SK-N-SH (cell line): Measurements from ENCODE around the gene COMMD3.

ENCODE experiments used
- EZH2phosphoT487 ChIP-seq: fragments of 200-600 bp; sonication (generic); IDR thresholded peaks from 2 replicates; pipeline ENCODE4 v1.6.1; 2017; ENCODE audit warnings: low read depth, mixed run types, mild to moderate bottlenecking, antibody characterized with exemption, moderate library complexity, borderline replicate concordance
- MAX ChIP-seq: IDR thresholded peaks from 2 replicates; pipeline ENCODE4 v1.4.0; 2012; ENCODE audit warnings: low read depth
- USF1 ChIP-seq: IDR thresholded peaks from 2 replicates; pipeline ENCODE4 v1.4.0; 2012; ENCODE audit warnings: low read depth, borderline replicate concordance
- TF ChIP-seq, protein P1 (sequence below): fragments of 150-350 bp; IDR thresholded peaks from 2 replicates; pipeline ENCODE4 v1.6.1; 2017; ENCODE audit warnings: antibody characterized with exemption, low read length, low read depth, borderline replicate concordance
- TF ChIP-seq, protein P2 (sequence below): fragments of 200-600 bp; sonication (generic); IDR thresholded peaks from 2 replicates; pipeline ENCODE4 v1.6.1; 2017; ENCODE audit warnings: antibody characterized with exemption, mild to moderate bottlenecking, moderate library complexity

GRCh38 chr10:22349755-22350154, 33.6 kb downstream of the COMMD3 start:
- TF ChIP-seq, protein P1, sequence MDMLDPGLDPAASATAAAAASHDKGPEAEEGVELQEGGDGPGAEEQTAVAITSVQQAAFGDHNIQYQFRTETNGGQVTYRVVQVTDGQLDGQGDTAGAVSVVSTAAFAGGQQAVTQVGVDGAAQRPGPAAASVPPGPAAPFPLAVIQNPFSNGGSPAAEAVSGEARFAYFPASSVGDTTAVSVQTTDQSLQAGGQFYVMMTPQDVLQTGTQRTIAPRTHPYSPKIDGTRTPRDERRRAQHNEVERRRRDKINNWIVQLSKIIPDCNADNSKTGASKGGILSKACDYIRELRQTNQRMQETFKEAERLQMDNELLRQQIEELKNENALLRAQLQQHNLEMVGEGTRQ: no peak
- TF ChIP-seq MAX (no peak), EZH2phosphoT487 (no peak), USF1 (no peak)
- TF ChIP-seq, protein P2, sequence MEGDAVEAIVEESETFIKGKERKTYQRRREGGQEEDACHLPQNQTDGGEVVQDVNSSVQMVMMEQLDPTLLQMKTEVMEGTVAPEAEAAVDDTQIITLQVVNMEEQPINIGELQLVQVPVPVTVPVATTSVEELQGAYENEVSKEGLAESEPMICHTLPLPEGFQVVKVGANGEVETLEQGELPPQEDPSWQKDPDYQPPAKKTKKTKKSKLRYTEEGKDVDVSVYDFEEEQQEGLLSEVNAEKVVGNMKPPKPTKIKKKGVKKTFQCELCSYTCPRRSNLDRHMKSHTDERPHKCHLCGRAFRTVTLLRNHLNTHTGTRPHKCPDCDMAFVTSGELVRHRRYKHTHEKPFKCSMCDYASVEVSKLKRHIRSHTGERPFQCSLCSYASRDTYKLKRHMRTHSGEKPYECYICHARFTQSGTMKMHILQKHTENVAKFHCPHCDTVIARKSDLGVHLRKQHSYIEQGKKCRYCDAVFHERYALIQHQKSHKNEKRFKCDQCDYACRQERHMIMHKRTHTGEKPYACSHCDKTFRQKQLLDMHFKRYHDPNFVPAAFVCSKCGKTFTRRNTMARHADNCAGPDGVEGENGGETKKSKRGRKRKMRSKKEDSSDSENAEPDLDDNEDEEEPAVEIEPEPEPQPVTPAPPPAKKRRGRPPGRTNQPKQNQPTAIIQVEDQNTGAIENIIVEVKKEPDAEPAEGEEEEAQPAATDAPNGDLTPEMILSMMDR: no peak
